CD8-positive, alpha-beta memory T cell (primary cell): ENCODE measurements around the gene CNOT4. TPM values are rescaled to one million over a fixed set of nuclear protein-coding genes. Genes with fewer than 3 reads are reported as not detected.
A peak's percentile ranks its signal among the peaks of the same experiment; 100 is the strongest.

ENCODE experiments used
- CTCF ChIA-PET: fragments of 350-600 bp; sonication (Branson Sonifier 250); formaldehyde crosslinking; loops from one replicate; lab custom pipeline; 2021; ENCODE audit warnings: antibody characterized with exemption; lab: Charles Lee
- POLR2A ChIA-PET: fragments of 350-600 bp; sonication (Branson Sonifier 250); formaldehyde crosslinking; loops from one replicate; lab custom pipeline; 2021; ENCODE audit warnings: antibody characterized with exemption; lab: Charles Lee
- DNase-seq, 5 donors: peaks; one replicate each; pipeline versions ENCODE4 v3.0.0 to v3.0.0-alpha.2; 2020 to 2022; ENCODE audit warnings: mixed read lengths in 1 of 5
- H3K27ac ChIP-seq: one replicate; pipeline ENCODE4 v1.7.0; 2013; ENCODE audit warnings: low read depth, mild to moderate bottlenecking, low read length, moderate library complexity
- H3K27me3 ChIP-seq: 2 replicates; pipeline ENCODE4 v1.7.0; 2013; ENCODE audit warnings: low read length, mild to moderate bottlenecking; ENCODE audit not compliant: insufficient read depth, poor library complexity, severe bottlenecking
- H3K36me3 ChIP-seq: 2 replicates; pipeline ENCODE4 v1.7.0; 2013; ENCODE audit warnings: mild to moderate bottlenecking, low read length, moderate library complexity; ENCODE audit not compliant: insufficient read depth
- H3K4me1 ChIP-seq: 2 replicates; pipeline ENCODE4 v1.7.0; 2013; ENCODE audit warnings: mild to moderate bottlenecking, low read length, moderate library complexity; ENCODE audit not compliant: insufficient read depth
- H3K4me3 ChIP-seq: 2 replicates; pipeline ENCODE4 v1.7.0; 2013; ENCODE audit warnings: mild to moderate bottlenecking, low read length
- H3K9me3 ChIP-seq: 2 replicates; pipeline ENCODE4 v1.7.0; 2013; ENCODE audit warnings: mild to moderate bottlenecking, low read length
- H3K27ac Mint-ChIP-seq, 8 donors: one replicate each; pipeline ENCODE4 v1.8.0; 2020 to 2021; ENCODE audit warnings: mixed read lengths in 8 of 8, mild to moderate bottlenecking in 6 of 8, inconsistent platforms in 3 of 8, moderate library complexity in 3 of 8
- H3K27me3 Mint-ChIP-seq, 2 donors: one replicate each; pipeline ENCODE4 v1.8.0; 2020 to 2021; ENCODE audit warnings: mixed read lengths in 2 of 2, mild to moderate bottlenecking in 1 of 2, moderate library complexity in 1 of 2
- H3K36me3 Mint-ChIP-seq, 3 donors: one replicate each; pipeline ENCODE4 v1.8.0; 2020 to 2021; ENCODE audit warnings: mixed read lengths in 3 of 3, inconsistent platforms in 1 of 3, mild to moderate bottlenecking in 1 of 3
- H3K4me1 Mint-ChIP-seq, 3 donors: one replicate each; pipeline ENCODE4 v1.8.0; 2020 to 2021; ENCODE audit warnings: mixed read lengths in 3 of 3, inconsistent platforms in 1 of 3, mild to moderate bottlenecking in 1 of 3
- H3K4me3 Mint-ChIP-seq, 7 donors: one replicate each; pipeline ENCODE4 v1.8.0; 2020 to 2021; ENCODE audit warnings: mixed read lengths in 7 of 7, mild to moderate bottlenecking in 6 of 7, moderate library complexity in 4 of 7, inconsistent platforms in 2 of 7
- H3K9me3 Mint-ChIP-seq, 5 donors: one replicate each; pipeline ENCODE4 v1.8.0; 2020 to 2022; ENCODE audit warnings: mixed read lengths in 5 of 5, mild to moderate bottlenecking in 3 of 5, moderate library complexity in 2 of 5, inconsistent platforms in 1 of 5
- polyA plus RNA-seq: library from polyadenylated mRNA; unstranded; fragments of 300-500 nt; fragmentation: Illumina TruSeq; gene quantifications from one replicate; pipeline ENCODE4 v1.2.3, GENCODE V29; 2021
- total RNA-seq, 2 experiments: library from RNA; stranded (reverse); gene quantifications; one replicate each; pipeline ENCODE4 v1.2.3, GENCODE V29; 2021

CNOT4 gene
- total and polyA plus RNA-seq, 3 experiments from 2014 or later = 19.3 to 21.8 (median 21.5) TPM

- DNase-seq = no peak
- Mint-ChIP-seq H3K27me3 (no peaks in the 10 kb centered on the region), H3K36me3 (peaks cover 0 to 30% (median 13%) of the 10 kb centered on the region in 3 donors), H3K4me1 (peaks cover 48 to 67% (median 59%) of the 10 kb centered on the region in 3 donors), H3K9me3 (no peaks in the 10 kb centered on the region), H3K4me3 (peak overlapping the region in 1 of 7 donors; percentile 54), H3K27ac (peak overlapping the region in 2 of 8 donors; percentile 5 to 56)
- ChIA-PET CTCF (interaction anchor here (0.7 to 1.1 kb wide), 2 partner anchors 12 to 18 kb away, joined by 3 read pairs; no protein-coding TSS in a partner anchor), POLR2A (no interaction called here)
- Histone ChIP-seq H3K27me3 (no peaks in the 10 kb centered on the region), H3K9me3 (no peaks in the 10 kb centered on the region), H3K27ac (peak overlapping the region; percentile 17), H3K36me3 (no peaks in the 10 kb centered on the region), H3K4me3 (no peak overlapping the region), H3K4me1 (peaks cover 5% of the 10 kb centered on the region)
Measured at GRCh38 chr7:135466442-135467206, 43.3 kb downstream of the CNOT4 start.

- DNase-seq = no peak
- peaks cover 12% of the 10 kb centered on the region for H3K4me1 ChIP-seq
- Mint-ChIP-seq H3K27ac (no peak overlapping the region), H3K9me3 (no peaks in the 10 kb centered on the region), H3K27me3 (no peaks in the 10 kb centered on the region), H3K4me1 (peaks cover 50 to 70% (median 68%) of the 10 kb centered on the region in 3 donors), H3K36me3 (peaks cover 0 to 20% (median 16%) of the 10 kb centered on the region in 3 donors), H3K4me3 (no peak overlapping the region)
- no peaks in the 10 kb centered on the region for H3K27me3 ChIP-seq
- H3K4me3 ChIP-seq = no peak overlapping the region
- CTCF ChIA-PET = no interaction called here
- POLR2A ChIA-PET = no interaction called here
- H3K27ac ChIP-seq = no peak overlapping the region
- H3K9me3 ChIP-seq = no peaks in the 10 kb centered on the region
- H3K36me3 ChIP-seq = no peaks in the 10 kb centered on the region
Measured at GRCh38 chr7:135463908-135464307, 46.0 kb downstream of the CNOT4 start.

GRCh38 chr7:135459951-135460567, 49.8 kb downstream of the CNOT4 start:
- Mint-ChIP-seq H3K36me3 (peaks cover 0 to 13% (median 13%) of the 10 kb centered on the region in 3 donors), H3K27ac (peak overlapping the region in 3 of 8 donors; percentile 20 to 68 (median 47)), H3K4me1 (peaks cover 56 to 82% (median 79%) of the 10 kb centered on the region in 3 donors), H3K27me3 (no peaks in the 10 kb centered on the region), H3K4me3 (peak overlapping the region in 3 of 7 donors; percentile 5 to 76 (median 18)), H3K9me3 (no peaks in the 10 kb centered on the region)
- CTCF ChIA-PET = no interaction called here
- H3K4me3 ChIP-seq = no peak overlapping the region
- H3K27me3 ChIP-seq = no peaks in the 10 kb centered on the region
- H3K9me3 ChIP-seq = no peaks in the 10 kb centered on the region
- POLR2A ChIA-PET = interaction anchor here (0.5 kb wide), 1 partner anchor 40 kb away, joined by 13 read pairs; no protein-coding TSS in a partner anchor
- H3K36me3 ChIP-seq = no peaks in the 10 kb centered on the region
- H3K27ac ChIP-seq = no peak overlapping the region
- DNase-seq = no peak
- H3K4me1 ChIP-seq = peaks cover 12% of the 10 kb centered on the region

- POLR2A ChIA-PET = no interaction called here
- Histone ChIP-seq H3K4me3 (no peak overlapping the region), H3K4me1 (peaks cover 12% of the 10 kb centered on the region), H3K27ac (no peak overlapping the region), H3K27me3 (no peaks in the 10 kb centered on the region), H3K9me3 (no peaks in the 10 kb centered on the region), H3K36me3 (no peaks in the 10 kb centered on the region)
- CTCF ChIA-PET = no interaction called here
- Mint-ChIP-seq H3K27ac (no peak overlapping the region), H3K4me1 (peaks cover 58 to 82% (median 82%) of the 10 kb centered on the region in 3 donors), H3K9me3 (no peaks in the 10 kb centered on the region), H3K36me3 (peaks cover 0 to 11% (median 8%) of the 10 kb centered on the region in 3 donors), H3K27me3 (no peaks in the 10 kb centered on the region), H3K4me3 (no peak overlapping the region)
- no peak for DNase-seq
Measured at GRCh38 chr7:135459076-135459475, 50.8 kb downstream of the CNOT4 start.

- ChIA-PET CTCF (no interaction called here), POLR2A (no interaction called here)
- H3K36me3 ChIP-seq = no peaks in the 10 kb centered on the region
- Mint-ChIP-seq H3K27ac (no peak overlapping the region), H3K4me1 (peaks cover 53 to 80% (median 77%) of the 10 kb centered on the region in 3 donors), H3K4me3 (peak overlapping the region in 1 of 7 donors; percentile 13), H3K36me3 (peaks cover 0 to 8% (median 6%) of the 10 kb centered on the region in 3 donors), H3K9me3 (no peaks in the 10 kb centered on the region), H3K27me3 (no peaks in the 10 kb centered on the region)
- no peak for DNase-seq
- no peak overlapping the region for H3K27ac ChIP-seq
- no peaks in the 10 kb centered on the region for H3K9me3 ChIP-seq
- H3K4me3 ChIP-seq = no peak overlapping the region
- H3K4me1 ChIP-seq = no peaks in the 10 kb centered on the region
- no peaks in the 10 kb centered on the region for H3K27me3 ChIP-seq
Measured at GRCh38 chr7:135454060-135454459, 55.8 kb downstream of the CNOT4 start.

GRCh38 chr7:135449436-135449835, 60.5 kb downstream of the CNOT4 start:
- no peak overlapping the region for H3K27ac ChIP-seq
- H3K27me3 ChIP-seq = no peaks in the 10 kb centered on the region
- H3K27me3 Mint-ChIP-seq = no peaks in the 10 kb centered on the region
- H3K4me1 Mint-ChIP-seq = peaks cover 46 to 71% (median 66%) of the 10 kb centered on the region in 3 donors
- no peaks in the 10 kb centered on the region for H3K36me3 ChIP-seq
- H3K36me3 Mint-ChIP-seq = peaks cover 0 to 15% (median 4%) of the 10 kb centered on the region in 3 donors
- H3K27ac Mint-ChIP-seq = peak overlapping the region in 2 of 8 donors; percentile 4 to 13
- no peaks in the 10 kb centered on the region for H3K9me3 Mint-ChIP-seq
- no peak for DNase-seq
- ChIA-PET CTCF (no interaction called here), POLR2A (no interaction called here)
- no peaks in the 10 kb centered on the region for H3K9me3 ChIP-seq
- H3K4me3 ChIP-seq = no peak overlapping the region
- H3K4me1 ChIP-seq = no peaks in the 10 kb centered on the region
- H3K4me3 Mint-ChIP-seq = no peak overlapping the region

GRCh38 chr7:135448753-135449152, 61.1 kb downstream of the CNOT4 start:
- no peak overlapping the region for H3K27ac ChIP-seq
- Mint-ChIP-seq H3K27ac (peak overlapping the region in 2 of 8 donors; percentile 13 to 25), H3K36me3 (peaks cover 0 to 17% (median 5%) of the 10 kb centered on the region in 3 donors), H3K9me3 (no peaks in the 10 kb centered on the region), H3K4me3 (peak overlapping the region in 1 of 7 donors; percentile 24), H3K4me1 (peaks cover 44 to 69% (median 62%) of the 10 kb centered on the region in 3 donors), H3K27me3 (no peaks in the 10 kb centered on the region)
- POLR2A ChIA-PET = no interaction called here
- no peaks in the 10 kb centered on the region for H3K9me3 ChIP-seq
- no peaks in the 10 kb centered on the region for H3K36me3 ChIP-seq
- H3K4me1 ChIP-seq = no peaks in the 10 kb centered on the region
- H3K27me3 ChIP-seq = no peaks in the 10 kb centered on the region
- no peak overlapping the region for H3K4me3 ChIP-seq
- no peak for DNase-seq
- CTCF ChIA-PET = no interaction called here

GRCh38 chr7:135447748-135448147, 62.2 kb downstream of the CNOT4 start:
- Histone ChIP-seq H3K36me3 (no peaks in the 10 kb centered on the region), H3K27ac (no peak overlapping the region), H3K9me3 (no peaks in the 10 kb centered on the region), H3K4me3 (no peak overlapping the region), H3K4me1 (no peaks in the 10 kb centered on the region), H3K27me3 (no peaks in the 10 kb centered on the region)
- POLR2A ChIA-PET = no interaction called here
- Mint-ChIP-seq H3K27me3 (no peaks in the 10 kb centered on the region), H3K36me3 (peaks cover 0 to 23% (median 8%) of the 10 kb centered on the region in 3 donors), H3K9me3 (no peaks in the 10 kb centered on the region), H3K4me1 (peaks cover 44 to 71% (median 60%) of the 10 kb centered on the region in 3 donors), H3K4me3 (peak overlapping the region in 3 of 7 donors; percentile 16 to 28 (median 24)), H3K27ac (peak overlapping the region in 3 of 8 donors; percentile 0 to 44 (median 40))
- CTCF ChIA-PET = no interaction called here
- no peak for DNase-seq
